COLO668 (cell line): Measurements from ENCODE around the gene CENPM.

Experiments
- DNase-seq: peaks from one replicate; lab custom pipeline; 2025; ENCODE audit not compliant: unreplicated experiment; lab: John Stamatoyannopoulos, UW

The CENPM gene

DNA sequence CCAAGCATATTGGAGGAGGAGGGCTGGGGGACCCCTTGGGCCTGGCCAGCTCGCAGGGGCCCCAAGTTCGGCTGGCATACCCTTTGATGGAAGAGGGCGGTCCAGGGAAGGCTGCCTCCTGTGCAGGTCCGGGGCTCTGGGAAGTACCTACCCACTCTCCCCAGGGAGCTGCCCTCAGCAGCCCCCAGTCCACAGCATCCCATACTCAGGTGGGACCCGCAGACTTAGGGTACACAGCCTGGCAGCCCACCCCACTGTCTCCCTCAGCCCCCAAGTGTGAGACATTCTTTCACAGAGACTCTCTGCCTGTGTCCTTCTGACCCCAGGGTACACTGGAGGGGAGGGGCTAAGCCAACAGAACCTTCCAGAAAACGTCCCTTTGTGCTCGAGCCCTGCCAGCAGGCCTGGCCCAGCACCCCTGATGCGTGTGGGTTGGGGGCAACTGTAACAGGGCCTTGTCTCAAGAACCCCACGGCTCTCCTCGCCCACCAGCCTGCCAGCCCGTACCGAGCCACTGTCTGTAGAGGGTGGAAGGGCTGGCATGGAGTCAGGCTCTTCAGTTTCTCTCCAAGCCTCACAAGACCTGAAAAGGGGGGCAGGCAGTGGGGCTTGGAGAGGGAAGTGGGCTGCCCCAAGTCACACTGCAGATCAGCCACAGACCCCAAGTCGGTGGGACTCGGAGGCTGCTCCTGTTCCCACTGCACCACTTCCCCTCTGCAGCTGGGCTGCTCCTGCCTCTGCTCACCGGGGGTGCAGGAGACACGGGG, 13.4 kb downstream of the CENPM start:
- DNase-seq = no peak

- DNase-seq = no peak
These were observed 14.6 kb downstream of the CENPM start for GRCh38 chr22:41932353-41932752.

GRCh38 chr22:41931701-41932269, 15.2 kb downstream of the CENPM start:
- no peak for DNase-seq

DNA sequence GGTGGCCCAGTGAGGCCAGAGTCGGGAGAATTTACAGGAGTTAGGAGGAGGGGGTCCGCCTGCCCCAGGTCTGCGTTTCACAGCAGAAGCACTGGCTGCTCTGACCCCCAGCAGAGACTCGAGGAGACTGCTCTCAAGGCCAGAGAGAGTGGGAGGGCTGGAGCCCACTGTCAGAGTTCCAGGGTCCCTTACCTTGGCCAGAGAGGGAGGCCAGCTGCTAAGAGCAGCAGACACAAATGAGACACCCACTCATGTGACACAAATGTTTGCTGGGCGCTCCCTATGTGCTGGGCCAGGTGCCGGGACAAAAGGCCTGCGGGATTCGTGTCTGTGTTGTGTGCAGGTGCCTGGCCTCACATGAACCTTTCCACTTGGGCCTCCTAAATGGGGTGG, 17.5 kb downstream of the CENPM start:
- DNase-seq = peak; percentile 77

DNA sequence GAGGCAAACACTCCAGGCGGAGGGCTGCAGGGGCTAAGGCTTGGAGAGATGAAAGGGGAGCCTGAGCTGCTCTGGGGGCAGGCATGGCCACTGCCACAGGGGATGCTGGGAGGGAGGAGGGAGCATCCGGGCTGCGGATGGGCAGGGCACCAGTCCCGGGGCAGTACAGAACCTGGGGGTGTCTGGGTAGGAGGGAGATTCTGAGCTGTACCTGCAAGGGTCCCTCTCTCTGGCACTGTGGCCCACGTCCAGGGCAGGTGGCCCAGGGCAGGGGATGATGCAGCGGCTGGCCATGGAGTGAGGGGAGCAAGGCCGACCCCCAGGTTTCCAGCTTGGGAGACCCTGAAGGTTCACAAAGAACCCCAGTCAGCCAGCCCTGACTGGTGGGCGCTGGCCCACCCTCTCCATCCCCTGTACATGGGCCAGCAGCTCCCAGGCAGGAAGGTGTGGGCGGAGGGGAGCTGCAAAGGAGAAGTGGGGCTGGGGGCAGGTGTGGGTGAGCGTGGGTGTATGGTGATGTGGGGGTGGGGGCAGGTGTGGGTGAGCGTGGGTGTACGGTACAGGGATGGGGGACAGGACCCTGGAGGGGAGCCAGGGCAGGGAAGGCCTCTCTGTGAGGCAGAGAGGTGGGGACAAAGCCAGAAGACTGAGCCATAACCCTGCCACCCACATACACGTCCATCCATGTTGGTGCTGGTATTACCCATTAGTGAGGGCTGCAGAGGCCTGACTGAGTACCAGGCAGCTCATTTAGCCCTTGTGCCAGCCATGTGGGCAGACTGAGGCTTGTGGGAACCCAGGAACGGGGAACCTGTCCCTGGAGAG, 18.1 kb downstream of the CENPM start:
- DNase-seq = no peak

DNA sequence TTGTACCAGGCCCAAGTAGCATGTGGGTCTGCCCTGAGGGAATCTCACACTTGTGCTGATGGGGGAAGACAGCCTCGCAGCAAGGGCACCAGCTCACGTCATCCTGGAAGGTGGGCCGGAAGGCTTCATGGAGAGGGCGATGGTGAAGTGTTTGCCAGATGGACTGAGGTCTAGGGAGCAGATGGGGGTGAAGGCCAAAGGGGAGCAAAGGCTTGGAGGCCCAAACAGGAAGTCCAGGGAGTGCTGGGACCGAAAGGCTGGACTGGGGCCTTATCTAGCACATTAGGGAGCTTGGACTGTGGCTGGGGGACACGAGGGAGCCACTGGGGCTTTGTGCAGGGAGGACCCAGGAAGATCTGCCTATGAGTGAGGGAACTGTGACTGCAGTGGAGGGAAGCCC, 19.1 kb downstream of the CENPM start:
- DNase-seq = no peak

DNA sequence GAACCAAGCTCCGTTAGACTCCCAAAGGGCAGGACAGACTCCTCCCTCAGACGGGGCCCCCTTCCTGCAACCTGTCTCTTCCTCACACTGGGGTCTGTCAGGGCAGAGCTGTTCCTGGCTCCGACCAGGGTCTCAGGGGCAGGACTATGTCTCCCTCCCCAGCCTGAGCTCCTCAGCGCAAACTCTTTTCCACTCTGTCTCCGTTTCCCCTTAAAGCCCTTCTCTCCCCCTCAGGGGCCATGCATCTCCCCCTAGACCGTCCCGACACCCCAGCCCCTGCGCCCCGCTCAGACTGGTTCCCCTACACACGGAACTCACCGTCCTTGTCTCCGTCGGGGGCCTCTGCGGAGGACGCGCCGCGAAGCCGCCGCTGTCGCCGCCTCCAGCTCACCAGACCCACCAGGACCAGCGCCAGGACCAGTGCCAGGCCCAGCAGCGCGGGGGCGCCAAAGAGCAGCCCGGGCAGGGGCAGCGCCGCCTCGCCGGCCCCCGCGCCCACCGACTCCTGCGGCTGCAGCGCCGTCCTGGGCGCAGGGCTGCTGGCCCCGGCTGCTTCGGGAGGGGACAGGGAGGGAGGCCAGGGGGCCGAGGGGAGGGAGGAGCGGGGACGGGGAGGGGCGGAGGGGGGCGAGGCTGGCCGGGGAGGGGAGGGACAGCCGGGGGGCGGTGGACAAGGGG, 21.0 kb downstream of the CENPM start:
- peak; percentile 70 for DNase-seq

DNA sequence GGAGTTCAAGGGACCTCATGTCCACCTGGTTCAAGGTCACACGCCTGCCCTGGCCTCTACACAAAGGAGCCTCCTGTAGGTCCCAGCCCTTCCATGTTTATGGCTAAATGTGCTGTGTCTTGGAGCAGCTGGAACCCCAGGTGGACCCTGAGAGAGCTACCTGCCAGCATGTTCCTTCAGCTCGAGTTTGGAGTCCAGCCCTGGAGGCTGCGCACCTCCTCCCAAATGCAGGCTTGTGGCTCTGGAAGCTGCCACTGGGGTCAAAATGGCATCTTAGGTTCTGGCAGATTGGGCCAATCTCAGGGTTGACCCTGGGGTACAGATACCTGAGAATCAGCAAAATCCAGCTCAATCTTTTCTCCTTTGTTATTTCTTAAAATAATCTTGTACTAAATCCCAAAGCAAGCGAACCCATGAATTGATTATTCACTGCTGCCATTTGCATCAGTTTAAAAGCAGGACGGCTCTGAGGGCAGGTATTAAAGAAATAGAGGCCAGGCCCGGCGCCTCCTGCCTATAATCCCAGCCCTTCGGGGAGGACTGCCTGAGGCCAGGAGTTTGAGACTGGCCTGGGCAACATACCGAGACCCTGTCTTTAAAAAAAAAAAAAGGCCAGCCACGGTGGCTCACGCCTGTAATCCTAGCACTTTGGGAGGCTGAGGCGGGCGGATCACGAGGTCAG, 23.2 kb downstream of the CENPM start:
- DNase-seq = no peak

GRCh38 chr22:41922940-41923594, 23.9 kb downstream of the CENPM start:
- DNase-seq = no peak

DNA sequence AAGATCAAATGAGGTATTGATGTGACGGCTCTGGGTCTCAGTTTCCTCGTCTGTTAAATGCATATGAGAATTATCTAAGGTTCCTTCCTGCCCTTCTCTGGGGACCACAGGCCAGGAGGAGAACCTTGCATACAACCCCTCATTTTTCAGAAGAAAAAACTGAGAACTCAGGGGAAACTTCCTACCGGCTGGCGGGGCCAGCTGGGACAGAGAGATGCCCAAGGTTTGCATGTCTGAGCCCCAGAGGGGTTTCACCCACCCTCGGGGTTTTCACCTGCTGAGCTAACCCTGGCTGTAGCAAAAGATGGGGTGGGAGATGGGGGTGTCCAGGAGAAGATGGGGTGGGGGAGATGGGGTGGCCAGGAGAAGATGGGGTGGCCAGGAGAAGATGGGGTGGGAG, 24.6 kb downstream of the CENPM start:
- DNase-seq = no peak

- DNase-seq = no peak
These were observed 26.5 kb downstream of the CENPM start for GRCh38 chr22:41920271-41920976.

DNA sequence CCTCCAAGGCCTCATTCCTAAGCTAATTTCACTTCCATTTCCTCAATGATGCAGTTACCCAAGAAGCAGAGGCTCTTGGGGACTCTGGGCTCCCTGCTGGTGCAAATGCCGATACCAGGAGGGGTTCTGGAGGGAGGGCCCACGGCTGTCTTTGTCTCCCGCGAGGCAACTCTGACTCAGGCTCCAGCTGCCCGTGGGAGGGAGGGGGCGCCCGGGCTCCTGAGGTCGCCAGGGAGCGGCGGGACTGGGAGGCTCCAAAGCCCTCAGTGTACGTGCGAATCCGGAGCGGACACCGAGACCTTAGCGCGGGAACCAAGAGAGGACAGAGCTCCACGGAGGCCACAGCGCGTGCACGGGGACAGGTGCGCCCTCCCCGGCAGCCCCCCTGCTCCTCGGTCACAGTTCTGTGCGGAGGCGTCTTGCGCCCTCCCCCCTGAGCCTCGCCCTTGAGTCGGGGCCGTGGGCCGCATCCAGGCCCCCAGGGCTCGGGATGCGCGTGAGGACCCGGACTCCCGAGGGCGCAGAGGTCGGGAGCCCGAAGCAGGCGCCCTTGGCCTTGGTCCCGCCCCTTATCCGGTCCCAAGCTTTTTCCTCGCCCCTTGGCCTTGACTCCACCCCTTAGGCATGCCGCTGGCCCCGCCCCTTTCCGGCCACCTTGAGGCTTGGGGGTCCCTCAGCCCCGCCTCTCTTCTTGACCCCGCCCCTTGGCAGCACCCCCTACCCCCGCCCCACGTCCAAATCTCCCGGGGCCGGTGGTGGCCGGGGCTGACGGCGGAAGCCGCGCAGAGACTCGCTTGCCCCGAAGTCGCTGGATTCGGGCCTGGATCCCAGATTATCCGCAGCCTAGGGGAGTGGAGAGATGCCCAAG, 27.4 kb downstream of the CENPM start:
- peak; percentile 34 for DNase-seq

DNA sequence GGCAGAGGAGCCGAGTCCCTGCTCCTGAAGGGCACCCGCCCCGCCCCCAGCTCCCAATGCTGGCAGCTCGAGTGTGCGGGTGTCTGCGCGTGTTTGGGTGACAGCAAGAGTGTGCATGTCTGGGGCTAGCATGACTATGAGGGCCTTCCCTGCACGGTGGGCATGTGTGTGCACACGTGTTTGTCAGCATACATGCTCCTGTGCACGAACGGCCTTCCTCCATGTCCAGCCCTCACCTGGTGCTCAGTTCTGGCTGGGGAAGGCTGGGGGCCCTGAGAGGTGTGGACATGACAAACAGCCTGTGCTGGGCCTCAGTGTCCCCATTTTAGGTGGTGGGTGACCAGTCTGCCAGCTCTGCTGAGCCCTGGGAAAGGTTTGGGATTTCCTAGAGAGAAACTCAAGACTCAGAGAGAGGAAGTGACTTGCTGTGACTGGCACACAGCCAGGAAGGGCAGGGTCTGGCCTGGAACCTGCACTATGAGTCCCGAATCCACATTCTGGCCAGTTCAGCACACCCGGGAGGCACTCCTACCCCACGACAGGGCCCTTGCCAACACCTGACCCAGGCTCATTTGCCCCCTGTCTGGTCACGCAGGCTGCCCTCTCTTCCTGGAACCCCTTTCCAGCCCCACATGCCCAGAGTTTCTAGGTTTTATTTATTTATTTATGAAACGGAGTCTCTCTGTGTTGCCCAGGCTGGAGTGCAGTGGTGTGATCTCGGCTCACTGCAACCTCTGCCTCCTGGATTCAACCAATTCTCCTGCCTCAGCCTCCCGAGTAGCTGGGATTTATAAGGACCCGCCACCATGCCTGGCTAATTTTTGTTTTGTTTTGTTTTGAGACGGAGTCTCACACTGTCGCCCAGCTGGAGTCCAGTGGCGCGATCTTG, 28.8 kb downstream of the CENPM start:
- peak; percentile 77 for DNase-seq

- peak; percentile 89 for DNase-seq
These were observed 29.5 kb downstream of the CENPM start for GRCh38 chr22:41917375-41917902.

- DNase-seq = no peak
These were observed 30.1 kb downstream of the CENPM start for GRCh38 chr22:41916745-41917358.

GRCh38 chr22:41915786-41916493, 31.0 kb downstream of the CENPM start:
- DNase-seq = no peak
